Measurements from ENCODE around the gene TFIP11. TPM values are rescaled to one million over a fixed set of nuclear protein-coding genes. Genes with fewer than 3 reads are reported as not detected.

TFIP11 gene
- total and polyA plus RNA-seq, 2 of the 13 experiments (the other 11 are each of a cell fraction or from before 2014, with no cell fraction given): 15.4 to 22.8 TPM

GRCh38 chr22:26487996-26488395, 24.3 kb downstream of the TFIP11 start:
- POLR2A ChIA-PET: no interaction called here
- in situ Hi-C loops (cut with HindIII; ENCODE audit: extremely low pct_ligation_motif_present, low pct_unique_long_range_greater_than_20kb) (no loop called here), intact Hi-C loops (cut with micrococcal nuclease; ENCODE audit: unreplicated experiment) (no loop called here)
- TF ChIP-seq ZNF510 (CRISPR knock-in tag; IDR thresholded peaks at IDR 0.05; ENCODE audit: low read depth): no peak
- no peak for TF ChIP-seq ZNF296 (CRISPR knock-in tag; conservative IDR thresholded peaks at IDR 0.05)
- TF ChIP-seq CERS6 (CRISPR knock-in tag; IDR thresholded peaks at IDR 0.05): no peak
- TF ChIP-seq ZNF335 (CRISPR knock-in tag; IDR thresholded peaks at IDR 0.05): no peak
- no peak for TF ChIP-seq ZNF503 (CRISPR knock-in tag; IDR thresholded peaks at IDR 0.05)
- no peak for TF ChIP-seq ONECUT2 (CRISPR knock-in tag; IDR thresholded peaks at IDR 0.05)
- no peak for TF ChIP-seq ZNF207 (IDR thresholded peaks at IDR 0.05; ENCODE audit: borderline replicate concordance)
- no peak for TF ChIP-seq ZNF468 (CRISPR knock-in tag; IDR thresholded peaks at IDR 0.05)
- peaks cover 49% of the 10 kb centered on the region for H3K4me1 ChIP-seq (ENCODE audit: insufficient read depth, low read length)
- H3K9ac ChIP-seq (ENCODE audit: insufficient read depth, low read depth, low read length): no peak overlapping the region
- ATAC-seq: no peak
- no peaks in the 10 kb centered on the region for H4K20me1 ChIP-seq (ENCODE audit: insufficient read depth, low read length)
- no peak overlapping the region for H2AFZ ChIP-seq (ENCODE audit: low read length)
- no peaks in the 10 kb centered on the region; a peak in 1 of 5 replicates for H3K27me3 ChIP-seq (ENCODE audit: control insufficient read depth in 1 of 2, insufficient read depth in 2 of 2, low read length in 2 of 2)
- CTCF ChIA-PET (ENCODE audit: low intra/inter-chr PET ratio, low total read pairs): no interaction called here
- FAIRE-seq: no peak
- H3K4me2 ChIP-seq (ENCODE audit: low read depth, low read length): no peak overlapping the region
- WGBS (ENCODE audit: low lambda C conversion rate): 93% methylated on average over 3 of the region's 3 CpGs
- peaks cover 13 to 45% of the 10 kb centered on the region in 2 experiments for H3K36me3 ChIP-seq (replicated peaks in 1 of 2; ENCODE audit: control insufficient read depth in 1 of 2, insufficient read depth in 2 of 2, low read length in 2 of 2)
- H3K4me3 ChIP-seq (replicated peaks in 1 of 3; ENCODE audit: insufficient read depth in 1 of 3, low read depth in 2 of 3, low read length in 3 of 3): no peak overlapping the region
- no peaks in the 10 kb centered on the region for H3K9me3 ChIP-seq (ENCODE audit: low read length)
- no peak overlapping the region for H3K27ac ChIP-seq (ENCODE audit: extremely low read length, insufficient read depth, low read length)
- DNase-seq (ENCODE audit: low spot score): no peak
- no TSS peak for BruUV-seq (replicated peaks)
- H3K79me2 ChIP-seq (ENCODE audit: insufficient read depth, low read length): peaks cover 23% of the 10 kb centered on the region

All from HepG2 (cell line).